K562 (cell line): ENCODE measurements around the gene STX1B. TPM values are rescaled to one million over a fixed set of nuclear protein-coding genes. Genes with fewer than 3 reads are reported as not detected.

Experiments
- DPF2 ChIP-seq: fragments of 450-650 bp; IDR thresholded peaks from 2 replicates; pipeline ENCODE4 v1.6.1; 2016
- MEIS2 ChIP-seq: fragments of 450-650 bp; IDR thresholded peaks from 2 replicates; pipeline ENCODE4 v1.6.1; 2014; ENCODE audit warnings: mild to moderate bottlenecking; ENCODE audit not compliant: partially characterized antibody
- NONO ChIP-seq, 2 experiments: fragments of 200-400 bp in 1 of 2; fragments of 450-650 bp in 1 of 2; formaldehyde crosslinking in 1 of 2; IDR thresholded peaks; 2 replicates each; pipeline ENCODE4 v1.6.1; 2017; ENCODE audit warnings: low read depth in 2 of 2, mild to moderate bottlenecking in 2 of 2, moderate library complexity in 2 of 2, low read length in 1 of 2
- NRF1 ChIP-seq, 2 experiments: fragments of 450-650 bp; IDR thresholded peaks in 1 of 2; conservative IDR thresholded peaks in 1 of 2; 2 replicates each; pipeline ENCODE4 v1.6.1; 2014; ENCODE audit warnings: mild to moderate bottlenecking in 2 of 2
- NUFIP1 ChIP-seq: fragments of 450-650 bp; IDR thresholded peaks from 2 replicates; pipeline ENCODE4 v1.6.1; 2018; ENCODE audit not compliant: partially characterized antibody
- PHF8 ChIP-seq: fragments of 200-600 bp; sonication (generic); IDR thresholded peaks from 2 replicates; pipeline ENCODE4 v1.6.1; 2012; ENCODE audit warnings: mixed run types, mild to moderate bottlenecking, inconsistent platforms, low read length, moderate library complexity, borderline replicate concordance
- PTTG1 ChIP-seq: fragments of 450-650 bp; IDR thresholded peaks from 2 replicates; pipeline ENCODE4 v1.6.1; 2016; ENCODE audit warnings: low read depth, mild to moderate bottlenecking, missing genetic modification characterization, missing compliant biosample characterization
- REST ChIP-seq, 2 experiments: fragments of 450-650 bp; formaldehyde crosslinking in 1 of 2; IDR thresholded peaks; 2 replicates each; pipeline versions ENCODE4 v1.4.0 to v1.6.1; 2014 to 2020; ENCODE audit warnings: mild to moderate bottlenecking in 2 of 2, borderline replicate concordance in 1 of 2, low read depth in 1 of 2
- SIN3A ChIP-seq, 2 experiments: fragments of 150-350 bp in 1 of 2; IDR thresholded peaks; 2 replicates each; pipeline ENCODE4 v1.6.1; 2011 to 2016; ENCODE audit warnings: borderline replicate concordance in 2 of 2, low read depth in 2 of 2, low read length in 2 of 2, mild to moderate bottlenecking in 2 of 2, moderate library complexity in 2 of 2; ENCODE audit not compliant: control insufficient read depth in 1 of 2
- TBP ChIP-seq: optimal IDR thresholded peaks from 2 replicates; pipeline ENCODE3; 2011; ENCODE audit warnings: low read depth, low read length, improper control_type of control experiment
- ZBTB17 ChIP-seq: fragments of 450-650 bp; formaldehyde crosslinking; IDR thresholded peaks from 2 replicates; pipeline ENCODE4 v1.4.0; 2020; ENCODE audit warnings: mild to moderate bottlenecking
- ZBTB33 ChIP-seq: sonication (generic); formaldehyde crosslinking; IDR thresholded peaks from 2 replicates; pipeline ENCODE4 v1.8.1; 2023; ENCODE audit warnings: mild to moderate bottlenecking, missing genetic modification reagents
- polyA plus RNA-seq, 8 experiments: library from polyadenylated mRNA; depleted of rRNA in 4 of 8; stranded (reverse) in 5 of 8; unstranded in 3 of 8; fragments of >200 nt; fragmentation: Nextera tagmentation in 2 of 8; fragmentation: Illumina TruSeq in 1 of 8; extraction: Ambion mirVana in 2 of 8; extraction: Trizol in 1 of 8; gene quantifications; 2 replicates each; pipeline versions ENCODE4 v1.2.1 to v1.2.3, GENCODE V29; 2011 to 2014; ENCODE audit warnings: inconsistent platforms in 1 of 8, missing spikeins in 1 of 8
- total RNA-seq, 7 experiments: library from RNA; depleted of rRNA in 6 of 7; stranded (reverse); fragments of >200 nt in 6 of 7; fragmentation: Illumina TruSeq in 2 of 7; extraction: Trizol in 2 of 7; gene quantifications; 2 replicates each; pipeline versions ENCODE4 v1.2.1 to v1.2.3, GENCODE V29; 2011 to 2021; ENCODE audit warnings: low replicate concordance in 1 of 7
- TF ChIP-seq, protein P1 (sequence below): fragments of 450-650 bp; IDR thresholded peaks from 2 replicates; pipeline ENCODE4 v1.6.1; 2016; ENCODE audit warnings: antibody characterized with exemption
- TF ChIP-seq, protein P2 (sequence below): sonication (generic); formaldehyde crosslinking; IDR thresholded peaks from 2 replicates; pipeline ENCODE4 v1.9.0; 2022; ENCODE audit warnings: mild to moderate bottlenecking, missing genetic modification reagents

Gene STX1B
- total and polyA plus RNA-seq, 9 of the 15 experiments (the other 6 are each of a cell fraction or from before 2014, with no cell fraction given), result 0.07 to 2.5 (median 0.86) TPM

DNA sequence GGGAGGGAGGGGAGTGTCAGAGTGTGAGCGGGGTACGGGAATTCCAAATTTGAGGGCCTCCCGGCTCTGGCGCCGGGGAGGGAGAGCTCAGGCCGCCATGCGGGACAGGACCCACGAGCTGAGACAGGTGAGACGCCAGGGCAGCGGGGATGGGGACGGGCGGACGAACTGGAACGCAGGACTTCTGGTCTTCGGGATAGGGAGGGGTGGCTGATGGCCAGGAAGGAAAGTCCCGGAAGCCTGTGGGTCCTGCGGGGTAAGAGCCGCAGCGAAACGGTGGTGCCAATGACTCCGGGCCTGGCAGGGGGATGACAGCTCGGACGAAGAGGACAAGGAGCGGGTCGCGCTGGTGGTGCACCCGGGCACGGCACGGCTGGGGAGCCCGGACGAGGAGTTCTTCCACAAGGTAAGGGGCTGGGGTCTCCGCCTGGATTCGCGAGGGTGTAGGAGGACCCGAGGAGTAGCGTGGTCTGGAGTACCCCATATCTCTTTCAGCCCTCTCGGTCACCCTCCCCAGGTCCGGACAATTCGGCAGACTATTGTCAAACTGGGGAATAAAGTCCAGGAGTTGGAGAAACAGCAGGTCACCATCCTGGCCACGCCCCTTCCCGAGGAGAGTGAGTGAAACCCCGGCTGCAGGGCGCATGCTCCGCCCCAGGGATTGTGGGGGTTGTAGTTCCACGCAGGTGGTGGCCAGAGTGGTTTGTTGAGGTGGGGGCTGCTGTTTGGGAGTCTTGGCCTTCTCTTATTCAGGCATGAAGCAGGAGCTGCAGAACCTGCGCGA, 23.5 kb upstream of the STX1B start (continued):
- no peak for TF ChIP-seq REST (IDR thresholded peaks at IDR 0.05; ENCODE audit: borderline replicate concordance)
- TF ChIP-seq REST (CRISPR knock-in tag; IDR thresholded peaks at IDR 0.05; ENCODE audit: low read depth), result peak; percentile 64
- TF ChIP-seq NRF1 (conservative IDR thresholded peaks at IDR 0.05 in 1 of 2, IDR thresholded peaks at IDR 0.05 in 1 of 2), result peak; percentile 96
- TF ChIP-seq DPF2, result no peak
- TF ChIP-seq PTTG1 (tag), result no peak
- TF ChIP-seq ZBTB17 (CRISPR knock-in tag), result 0 out of 2 replicates have a peak, but pooled peaks have one; percentile 48
- peak in 1 of 2 experiments; percentile 71; a peak in 1 of 4 replicates for TF ChIP-seq SIN3A (IDR thresholded peaks at IDR 0.05; ENCODE audit: borderline replicate concordance in 2 of 2, control insufficient read depth in 1 of 2, low read depth in 2 of 2, low read length in 2 of 2)
- TF ChIP-seq, protein P1, sequence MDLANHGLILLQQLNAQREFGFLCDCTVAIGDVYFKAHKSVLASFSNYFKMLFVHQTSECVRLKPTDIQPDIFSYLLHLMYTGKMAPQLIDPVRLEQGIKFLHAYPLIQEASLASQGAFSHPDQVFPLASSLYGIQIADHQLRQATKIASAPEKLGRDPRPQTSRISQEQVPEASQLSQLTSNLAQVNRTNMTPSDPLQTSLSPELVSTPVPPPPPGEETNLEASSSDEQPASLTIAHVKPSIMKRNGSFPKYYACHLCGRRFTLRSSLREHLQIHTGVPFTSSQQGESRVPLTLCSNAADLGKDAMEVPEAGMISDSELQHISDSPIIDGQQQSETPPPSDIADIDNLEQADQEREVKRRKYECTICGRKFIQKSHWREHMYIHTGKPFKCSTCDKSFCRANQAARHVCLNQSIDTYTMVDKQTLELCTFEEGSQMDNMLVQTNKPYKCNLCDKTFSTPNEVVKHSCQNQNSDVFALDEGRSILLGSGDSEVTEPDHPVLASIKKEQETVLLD, result peak; percentile 87
- TF ChIP-seq NUFIP1, result no peak
- peak; percentile 16; the same call in 1 of the 2 replicates for TF ChIP-seq PHF8
- TF ChIP-seq, protein P2, sequence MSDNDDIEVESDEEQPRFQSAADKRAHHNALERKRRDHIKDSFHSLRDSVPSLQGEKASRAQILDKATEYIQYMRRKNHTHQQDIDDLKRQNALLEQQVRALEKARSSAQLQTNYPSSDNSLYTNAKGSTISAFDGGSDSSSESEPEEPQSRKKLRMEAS (CRISPR knock-in tag), result peak; percentile 53; the same call in 1 of the 2 replicates
- TF ChIP-seq NONO (IDR thresholded peaks at IDR 0.05; ENCODE audit: low read depth in 2 of 2, low read length in 1 of 2), result no peak
- TF ChIP-seq TBP, result peak; percentile 80
- no peak for TF ChIP-seq ZBTB33 (CRISPR knock-in tag)
- TF ChIP-seq MEIS2, result peak; percentile 55
